Stimulated activated CD4-positive, alpha-beta T cell treated with anti-CD3 and anti-CD28 coated beads, Interleukin-4, amount 100 ng/mL, for 48 hours (primary cell): Measurements from ENCODE around the gene IMMP2L.

Experiments
- DNase-seq, 2 donors: peaks; one replicate each; pipeline ENCODE4 v3.0.0-alpha.2; 2020; ENCODE audit warnings: low read depth in 2 of 2

IMMP2L gene

GRCh38 chr7:111160297-111160696 is 402.0 kb downstream of the IMMP2L start:
- DNase-seq, result no peak

GRCh38 chr7:111159426-111159825 is 402.9 kb downstream of the IMMP2L start:
- no peak for DNase-seq

GRCh38 chr7:111150709-111151108 is 411.6 kb downstream of the IMMP2L start:
- no peak for DNase-seq

- no peak for DNase-seq
Measured at GRCh38 chr7:111147708-111148533, 414.4 kb downstream of the IMMP2L start.

GRCh38 chr7:111146136-111146535 is 416.2 kb downstream of the IMMP2L start:
- no peak for DNase-seq

- no peak for DNase-seq
Measured at GRCh38 chr7:111145472-111145871, 416.8 kb downstream of the IMMP2L start.

GRCh38 chr7:111140091-111140865 is 422.0 kb downstream of the IMMP2L start:
- DNase-seq, result no peak

- no peak for DNase-seq
Measured at GRCh38 chr7:111138586-111138985, 423.7 kb downstream of the IMMP2L start.

GRCh38 chr7:111138193-111138569 is 424.1 kb downstream of the IMMP2L start:
- DNase-seq, result peak; percentile 41 to 59

- DNase-seq, result peak; percentile 16 to 30
Measured at GRCh38 chr7:111137296-111138192, 424.7 kb downstream of the IMMP2L start.

- no peak for DNase-seq
Measured at GRCh38 chr7:111132833-111133232, 429.5 kb downstream of the IMMP2L start.

- DNase-seq, result no peak
Measured at GRCh38 chr7:111129435-111129834, 432.9 kb downstream of the IMMP2L start.

GRCh38 chr7:111126987-111127386 is 435.3 kb downstream of the IMMP2L start:
- no peak for DNase-seq

GRCh38 chr7:111115966-111116365 is 446.3 kb downstream of the IMMP2L start:
- no peak for DNase-seq

GRCh38 chr7:111113263-111114017 is 448.9 kb downstream of the IMMP2L start:
- DNase-seq, result no peak

- DNase-seq, result no peak
Measured at GRCh38 chr7:111112439-111112838, 449.9 kb downstream of the IMMP2L start.

- no peak for DNase-seq
Measured at GRCh38 chr7:111108496-111108895, 453.8 kb downstream of the IMMP2L start.

GRCh38 chr7:111108000-111108399 is 454.3 kb downstream of the IMMP2L start:
- DNase-seq, result no peak

GRCh38 chr7:111107579-111107978 is 454.7 kb downstream of the IMMP2L start:
- DNase-seq, result no peak

- no peak for DNase-seq
Measured at GRCh38 chr7:111105269-111105668, 457.0 kb downstream of the IMMP2L start.

GRCh38 chr7:111104710-111105109 is 457.6 kb downstream of the IMMP2L start:
- no peak for DNase-seq
